Measurements from ENCODE around the gene PARVA. TPM values are rescaled to one million over a fixed set of nuclear protein-coding genes. Genes with fewer than 3 reads are reported as not detected.

Gene PARVA
- total and polyA plus RNA-seq, 8 donors: 18.8 to 116 (median 43.0) TPM

- peaks cover 0 to 4% (median 2%) of the 10 kb centered on the region in 4 donors for H3K9me3 ChIP-seq
- H3K4me1 ChIP-seq: peaks cover 0 to 25% (median 14%) of the 10 kb centered on the region in 4 donors
- H3K27me3 ChIP-seq: no peaks in the 10 kb centered on the region
- WGBS, 5 donors: 0 to 2% (median 0%) methylated on average over 1 of the region's 1 CpG
- no peak overlapping the region for H3K4me3 ChIP-seq
- intact Hi-C loops (cut with DNase I; ENCODE audit: low total_unique reads): no loop called here
- DNase-seq: no peak
- H3K36me3 ChIP-seq: no peaks in the 10 kb centered on the region
- H3K27ac ChIP-seq: no peak overlapping the region
- TF ChIP-seq CTCF (IDR thresholded peaks at IDR 0.05): no peak
- no peak for TF ChIP-seq POLR2AphosphoS5 (IDR thresholded peaks at IDR 0.05)
- no peak for TF ChIP-seq EP300 (IDR thresholded peaks at IDR 0.05)
- no peak for TF ChIP-seq POLR2A (IDR thresholded peaks at IDR 0.05)
Observed at GRCh38 chr11:12554122-12554521, 176.8 kb downstream of the PARVA start.

- Histone ChIP-seq H3K9me3 (peaks cover 0 to 4% (median 2%) of the 10 kb centered on the region in 4 donors), H3K27ac (peak overlapping the region in 3 of 5 donors; percentile 48 to 71 (median 65)), H3K4me1 (peaks cover 0 to 25% (median 14%) of the 10 kb centered on the region in 4 donors), H3K36me3 (no peaks in the 10 kb centered on the region), H3K27me3 (no peaks in the 10 kb centered on the region), H3K4me3 (no peak overlapping the region)
- WGBS, 5 donors: 34 to 51% (median 46%) methylated on average over 3 of the region's 3 CpGs
- intact Hi-C loops (cut with DNase I; ENCODE audit: low total_unique reads): no loop called here
- no peak for DNase-seq
- no peak for TF ChIP-seq CTCF (IDR thresholded peaks at IDR 0.05)
Observed at GRCh38 chr11:12556155-12556554, 178.8 kb downstream of the PARVA start.

GRCh38 chr11:12556788-12557384 is 179.5 kb downstream of the PARVA start:
- no peaks in the 10 kb centered on the region for H3K36me3 ChIP-seq
- WGBS, 5 donors: 12 to 22% (median 14%) methylated on average over 6 of the region's 6 CpGs
- no peaks in the 10 kb centered on the region for H3K27me3 ChIP-seq
- TF ChIP-seq POLR2A (IDR thresholded peaks at IDR 0.05) (no peak), POLR2AphosphoS5 (IDR thresholded peaks at IDR 0.05) (peak in 2 of 3 donors; percentile 57 to 80), CTCF (IDR thresholded peaks at IDR 0.05) (no peak)
- H3K4me1 ChIP-seq: peaks cover 0 to 25% (median 14%) of the 10 kb centered on the region in 4 donors
- DNase-seq: peak; percentile 80 to 91
- H3K27ac ChIP-seq: peak overlapping the region in 4 of 5 donors; percentile 34 to 71 (median 56)
- H3K9me3 ChIP-seq: peaks cover 0 to 4% (median 2%) of the 10 kb centered on the region in 4 donors
- intact Hi-C loops (cut with DNase I; ENCODE audit: low total_unique reads): no loop called here
- no peak overlapping the region for H3K4me3 ChIP-seq

- WGBS, 5 donors: 67 to 74% (median 72%) methylated on average over 3 of the region's 3 CpGs
- H3K27ac ChIP-seq: no peak overlapping the region
- no peak for DNase-seq
- intact Hi-C loops (cut with DNase I; ENCODE audit: low total_unique reads): no loop called here
- peaks cover 0 to 25% (median 14%) of the 10 kb centered on the region in 4 donors for H3K4me1 ChIP-seq
- H3K4me3 ChIP-seq: no peak overlapping the region
- H3K36me3 ChIP-seq: no peaks in the 10 kb centered on the region
- H3K9me3 ChIP-seq: peaks cover 0 to 4% (median 1%) of the 10 kb centered on the region in 4 donors
- H3K27me3 ChIP-seq: no peaks in the 10 kb centered on the region
- TF ChIP-seq EP300 (IDR thresholded peaks at IDR 0.05): no peak
- no peak for TF ChIP-seq CTCF (IDR thresholded peaks at IDR 0.05)
- TF ChIP-seq POLR2AphosphoS5 (IDR thresholded peaks at IDR 0.05): no peak
- TF ChIP-seq POLR2A (IDR thresholded peaks at IDR 0.05): no peak
Observed at GRCh38 chr11:12559011-12559410, 181.6 kb downstream of the PARVA start.

Data from stomach (tissue), 9 donors.